ENCODE results near the gene HRH3.

The HRH3 gene

DNA sequence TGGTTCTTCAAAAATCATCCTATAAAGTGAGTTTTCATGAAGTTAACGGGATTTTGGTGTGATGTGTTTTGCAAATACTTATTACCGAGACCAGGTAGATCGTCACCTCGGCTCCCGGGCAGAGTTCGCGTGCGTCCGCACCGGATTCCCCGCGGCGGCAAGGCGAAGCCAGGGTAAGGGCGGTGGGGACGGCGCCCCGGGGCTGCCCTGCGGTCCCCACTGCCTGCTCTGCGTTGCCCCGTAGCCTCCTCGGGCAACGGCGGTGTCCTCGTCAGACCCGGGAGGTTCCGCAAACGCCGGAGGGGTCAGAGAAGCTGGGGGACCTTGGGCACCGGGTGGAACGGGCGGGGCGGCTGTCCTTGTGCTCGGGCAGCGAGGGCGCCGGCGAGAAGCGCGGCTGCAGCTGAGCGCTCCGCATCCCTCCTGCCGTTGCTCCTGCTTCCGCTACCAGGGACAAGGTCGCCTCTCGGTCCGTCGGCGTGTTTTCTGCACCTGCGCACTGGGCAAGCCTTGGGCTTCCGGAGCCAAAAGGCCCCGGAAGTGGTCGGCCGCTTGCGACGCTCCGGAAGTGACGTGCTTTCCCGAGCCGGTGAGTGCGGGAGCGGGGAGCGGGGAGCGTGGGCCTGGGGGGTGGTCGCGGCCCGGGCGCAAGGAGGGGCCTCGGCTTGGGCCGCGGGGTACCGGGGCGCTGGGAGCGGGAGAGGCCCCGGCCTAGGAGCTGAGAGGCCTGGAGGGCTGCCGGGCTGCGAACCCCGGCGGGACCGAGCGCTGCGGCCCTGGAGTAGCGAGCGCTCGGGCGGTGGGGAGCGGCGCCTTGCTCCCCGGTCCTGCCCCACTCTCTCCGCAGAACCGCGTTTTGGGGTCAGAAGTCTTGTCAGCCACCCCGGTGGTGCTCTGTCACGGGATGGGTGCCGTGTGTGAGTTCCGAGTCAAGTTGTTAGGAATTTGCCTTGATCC is 37.3 kb downstream of the HRH3 start, which contains the start of gene MTG2 (continued):
- TF ChIP-seq ZNF266 (tag by site-specific recombination; IDR thresholded peaks at IDR 0.05; ENCODE audit: low read depth) (no peak), ZNF2 (tag by site-specific recombination; IDR thresholded peaks at IDR 0.05) (peak; percentile 76), ZNF223 (tag by site-specific recombination; IDR thresholded peaks at IDR 0.05) (no peak), HOXD13 (CRISPR knock-in tag; IDR thresholded peaks at IDR 0.05; ENCODE audit: borderline replicate concordance) (no peak), ZNF341 (tag by site-specific recombination; IDR thresholded peaks at IDR 0.05; ENCODE audit: low read depth) (peak; percentile 69), ZNF701 (tag by site-specific recombination; IDR thresholded peaks at IDR 0.05) (no peak), GLI2 (tag by site-specific recombination; IDR thresholded peaks at IDR 0.05; ENCODE audit: borderline replicate concordance, low read depth) (no peak), ZNF785 (tag by site-specific recombination; IDR thresholded peaks at IDR 0.05) (no peak), ZBTB7A (tag by site-specific recombination; IDR thresholded peaks at IDR 0.05; ENCODE audit: low read depth) (0 out of 2 replicates have a peak, but pooled peaks have one; percentile 18), SCRT1 (tag by site-specific recombination; IDR thresholded peaks at IDR 0.05; ENCODE audit: borderline replicate concordance) (no peak), MZF1 (tag by site-specific recombination; IDR thresholded peaks at IDR 0.05; ENCODE audit: borderline replicate concordance) (no peak), ZNF792 (tag by site-specific recombination; IDR thresholded peaks at IDR 0.05) (no peak), ZNF76 (tag by site-specific recombination; IDR thresholded peaks at IDR 0.05; ENCODE audit: borderline replicate concordance, low read depth) (no peak), ZBTB17 (tag by site-specific recombination; IDR thresholded peaks at IDR 0.05) (peak; percentile 84), ZSCAN16 (tag by site-specific recombination; IDR thresholded peaks at IDR 0.05) (no peak; the same call in 1 of the 2 replicates), ZNF140 (tag by site-specific recombination; IDR thresholded peaks at IDR 0.05) (no peak), ZNF24 (tag by site-specific recombination; IDR thresholded peaks at IDR 0.05) (0 out of 2 replicates have a peak, but pooled peaks have one; percentile 62), ZNF501 (tag by site-specific recombination; IDR thresholded peaks at IDR 0.05) (peak; percentile 69; the same call in 1 of the 2 replicates), ZNF155 (tag by site-specific recombination; IDR thresholded peaks at IDR 0.05) (no peak), SCRT2 (tag by site-specific recombination; IDR thresholded peaks at IDR 0.05) (no peak), ZNF302 (tag by site-specific recombination; IDR thresholded peaks at IDR 0.05; ENCODE audit: low read depth) (no peak), ZNF239 (tag by site-specific recombination; IDR thresholded peaks at IDR 0.05) (no peak), ZBTB8A (tag by site-specific recombination; IDR thresholded peaks at IDR 0.05) (peak; percentile 77), SP3 (tag by site-specific recombination; IDR thresholded peaks at IDR 0.05) (peak; percentile 27; the same call in 1 of the 2 replicates)
- TF ChIP-seq, protein P1, sequence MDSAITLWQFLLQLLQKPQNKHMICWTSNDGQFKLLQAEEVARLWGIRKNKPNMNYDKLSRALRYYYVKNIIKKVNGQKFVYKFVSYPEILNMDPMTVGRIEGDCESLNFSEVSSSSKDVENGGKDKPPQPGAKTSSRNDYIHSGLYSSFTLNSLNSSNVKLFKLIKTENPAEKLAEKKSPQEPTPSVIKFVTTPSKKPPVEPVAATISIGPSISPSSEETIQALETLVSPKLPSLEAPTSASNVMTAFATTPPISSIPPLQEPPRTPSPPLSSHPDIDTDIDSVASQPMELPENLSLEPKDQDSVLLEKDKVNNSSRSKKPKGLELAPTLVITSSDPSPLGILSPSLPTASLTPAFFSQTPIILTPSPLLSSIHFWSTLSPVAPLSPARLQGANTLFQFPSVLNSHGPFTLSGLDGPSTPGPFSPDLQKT (IDR thresholded peaks at IDR 0.05; ENCODE audit: borderline replicate concordance, low read depth, low read length), result peak; percentile 37; the same call in 1 of the 2 replicates
- TF ChIP-seq, protein P2, sequence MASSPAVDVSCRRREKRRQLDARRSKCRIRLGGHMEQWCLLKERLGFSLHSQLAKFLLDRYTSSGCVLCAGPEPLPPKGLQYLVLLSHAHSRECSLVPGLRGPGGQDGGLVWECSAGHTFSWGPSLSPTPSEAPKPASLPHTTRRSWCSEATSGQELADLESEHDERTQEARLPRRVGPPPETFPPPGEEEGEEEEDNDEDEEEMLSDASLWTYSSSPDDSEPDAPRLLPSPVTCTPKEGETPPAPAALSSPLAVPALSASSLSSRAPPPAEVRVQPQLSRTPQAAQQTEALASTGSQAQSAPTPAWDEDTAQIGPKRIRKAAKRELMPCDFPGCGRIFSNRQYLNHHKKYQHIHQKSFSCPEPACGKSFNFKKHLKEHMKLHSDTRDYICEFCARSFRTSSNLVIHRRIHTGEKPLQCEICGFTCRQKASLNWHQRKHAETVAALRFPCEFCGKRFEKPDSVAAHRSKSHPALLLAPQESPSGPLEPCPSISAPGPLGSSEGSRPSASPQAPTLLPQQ (tag by site-specific recombination; IDR thresholded peaks at IDR 0.05), result peak; percentile 96
- TF ChIP-seq, protein P3, sequence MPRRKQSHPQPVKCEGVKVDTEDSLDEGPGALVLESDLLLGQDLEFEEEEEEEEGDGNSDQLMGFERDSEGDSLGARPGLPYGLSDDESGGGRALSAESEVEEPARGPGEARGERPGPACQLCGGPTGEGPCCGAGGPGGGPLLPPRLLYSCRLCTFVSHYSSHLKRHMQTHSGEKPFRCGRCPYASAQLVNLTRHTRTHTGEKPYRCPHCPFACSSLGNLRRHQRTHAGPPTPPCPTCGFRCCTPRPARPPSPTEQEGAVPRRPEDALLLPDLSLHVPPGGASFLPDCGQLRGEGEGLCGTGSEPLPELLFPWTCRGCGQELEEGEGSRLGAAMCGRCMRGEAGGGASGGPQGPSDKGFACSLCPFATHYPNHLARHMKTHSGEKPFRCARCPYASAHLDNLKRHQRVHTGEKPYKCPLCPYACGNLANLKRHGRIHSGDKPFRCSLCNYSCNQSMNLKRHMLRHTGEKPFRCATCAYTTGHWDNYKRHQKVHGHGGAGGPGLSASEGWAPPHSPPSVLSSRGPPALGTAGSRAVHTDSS (tag by site-specific recombination; IDR thresholded peaks at IDR 0.05), result no peak
- TF ChIP-seq, protein P4, sequence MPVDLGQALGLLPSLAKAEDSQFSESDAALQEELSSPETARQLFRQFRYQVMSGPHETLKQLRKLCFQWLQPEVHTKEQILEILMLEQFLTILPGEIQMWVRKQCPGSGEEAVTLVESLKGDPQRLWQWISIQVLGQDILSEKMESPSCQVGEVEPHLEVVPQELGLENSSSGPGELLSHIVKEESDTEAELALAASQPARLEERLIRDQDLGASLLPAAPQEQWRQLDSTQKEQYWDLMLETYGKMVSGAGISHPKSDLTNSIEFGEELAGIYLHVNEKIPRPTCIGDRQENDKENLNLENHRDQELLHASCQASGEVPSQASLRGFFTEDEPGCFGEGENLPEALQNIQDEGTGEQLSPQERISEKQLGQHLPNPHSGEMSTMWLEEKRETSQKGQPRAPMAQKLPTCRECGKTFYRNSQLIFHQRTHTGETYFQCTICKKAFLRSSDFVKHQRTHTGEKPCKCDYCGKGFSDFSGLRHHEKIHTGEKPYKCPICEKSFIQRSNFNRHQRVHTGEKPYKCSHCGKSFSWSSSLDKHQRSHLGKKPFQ (tag by site-specific recombination; IDR thresholded peaks at IDR 0.05), result no peak
- TF ChIP-seq, protein P5, sequence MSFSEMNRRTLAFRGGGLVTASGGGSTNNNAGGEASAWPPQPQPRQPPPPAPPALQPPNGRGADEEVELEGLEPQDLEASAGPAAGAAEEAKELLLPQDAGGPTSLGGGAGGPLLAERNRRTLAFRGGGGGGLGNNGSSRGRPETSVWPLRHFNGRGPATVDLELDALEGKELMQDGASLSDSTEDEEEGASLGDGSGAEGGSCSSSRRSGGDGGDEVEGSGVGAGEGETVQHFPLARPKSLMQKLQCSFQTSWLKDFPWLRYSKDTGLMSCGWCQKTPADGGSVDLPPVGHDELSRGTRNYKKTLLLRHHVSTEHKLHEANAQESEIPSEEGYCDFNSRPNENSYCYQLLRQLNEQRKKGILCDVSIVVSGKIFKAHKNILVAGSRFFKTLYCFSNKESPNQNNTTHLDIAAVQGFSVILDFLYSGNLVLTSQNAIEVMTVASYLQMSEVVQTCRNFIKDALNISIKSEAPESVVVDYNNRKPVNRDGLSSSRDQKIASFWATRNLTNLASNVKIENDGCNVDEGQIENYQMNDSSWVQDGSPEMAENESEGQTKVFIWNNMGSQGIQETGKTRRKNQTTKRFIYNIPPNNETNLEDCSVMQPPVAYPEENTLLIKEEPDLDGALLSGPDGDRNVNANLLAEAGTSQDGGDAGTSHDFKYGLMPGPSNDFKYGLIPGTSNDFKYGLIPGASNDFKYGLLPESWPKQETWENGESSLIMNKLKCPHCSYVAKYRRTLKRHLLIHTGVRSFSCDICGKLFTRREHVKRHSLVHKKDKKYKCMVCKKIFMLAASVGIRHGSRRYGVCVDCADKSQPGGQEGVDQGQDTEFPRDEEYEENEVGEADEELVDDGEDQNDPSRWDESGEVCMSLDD (tag by site-specific recombination; IDR thresholded peaks at IDR 0.05), result peak; percentile 69; the same call in 1 of the 2 replicates
- TF ChIP-seq, protein P6, sequence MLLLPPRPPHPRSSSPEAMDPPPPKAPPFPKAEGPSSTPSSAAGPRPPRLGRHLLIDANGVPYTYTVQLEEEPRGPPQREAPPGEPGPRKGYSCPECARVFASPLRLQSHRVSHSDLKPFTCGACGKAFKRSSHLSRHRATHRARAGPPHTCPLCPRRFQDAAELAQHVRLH (tag by site-specific recombination; IDR thresholded peaks at IDR 0.05), result 0 out of 2 replicates have a peak, but pooled peaks have one; percentile 75

Measured in HEK293 (cell line).